SW 1271 (cell line): Measurements from ENCODE around the gene ENO3.
A peak's percentile ranks its signal among the peaks of the same experiment; 100 is the strongest.

ENCODE experiments used
- DNase-seq, 2 experiments: peaks; one replicate each; lab custom pipeline; 2025; lab: John Stamatoyannopoulos, UW

Gene ENO3

GRCh38 chr17:4937553-4937952 lies 13.4 kb upstream of the ENO3 start:
- DNase-seq, result no peak

GRCh38 chr17:4938069-4938491 lies 12.8 kb upstream of the ENO3 start:
- DNase-seq, result no peak

GRCh38 chr17:4938688-4939545 lies 12.0 kb upstream of the ENO3 start:
- DNase-seq, result no peak

GRCh38 chr17:4939546-4939795 lies 11.4 kb upstream of the ENO3 start:
- DNase-seq, result no peak

GRCh38 chr17:4939796-4940554 lies 10.9 kb upstream of the ENO3 start, which contains the start of the genes RNF167 and SLC25A11:
TSS of gene RNF167 (plus strand) at chr17:4940268. CDS start at chr17:4940910, 642 bp downstream.
TSS of gene SLC25A11 (minus strand) at chr17:4940046. CDS start at chr17:4939910, 136 bp downstream.
- peak; percentile 99 to 100 for DNase-seq

GRCh38 chr17:4940555-4941318 lies 10.2 kb upstream of the ENO3 start:
- DNase-seq, result peak in 1 of 2 experiments; percentile 86

GRCh38 chr17:4941319-4941610 lies 9.7 kb upstream of the ENO3 start:
- no peak for DNase-seq

GRCh38 chr17:4942760-4943508 lies 8.0 kb upstream of the ENO3 start:
- no peak for DNase-seq

GRCh38 chr17:4944163-4944553 lies 6.8 kb upstream of the ENO3 start:
- no peak for DNase-seq

GRCh38 chr17:4944554-4945175 lies 6.3 kb upstream of the ENO3 start:
- no peak for DNase-seq

- peak; percentile 72 to 84 for DNase-seq
These were observed 5.6 kb upstream of the ENO3 start for GRCh38 chr17:4945176-4945943.

- DNase-seq, result no peak
These were observed 5.0 kb upstream of the ENO3 start for GRCh38 chr17:4945944-4946280.

GRCh38 chr17:4946312-4946976 lies 4.5 kb upstream of the ENO3 start:
- DNase-seq, result no peak

GRCh38 chr17:4947010-4947410 lies 3.9 kb upstream of the ENO3 start:
- peak in 1 of 2 experiments; percentile 50 for DNase-seq

- DNase-seq, result peak; percentile 27 to 59
These were observed 3.3 kb upstream of the ENO3 start for GRCh38 chr17:4947411-4948165.

GRCh38 chr17:4948166-4948930 lies 2.6 kb upstream of the ENO3 start, which contains the start of gene PFN1:
TSS of gene PFN1 (minus strand) at chr17:4948530. CDS start at chr17:4948394, 136 bp downstream.
- DNase-seq, result peak; percentile 69 to 85

GRCh38 chr17:4948931-4949320 lies 2.0 kb upstream of the ENO3 start:
- peak; percentile 40 to 85 for DNase-seq

- peak; percentile 49 to 80 for DNase-seq
These were observed 1.4 kb upstream of the ENO3 start for GRCh38 chr17:4949321-4950074.
